ENCODE measurements around the gene GAK.
"Not testable (repeated sequence)": the region's sequence is repeated elsewhere in the genome, so short reads cannot be mapped to it uniquely, and the experiment has no call there.

The GAK gene

GRCh38 chr4:952881-953573 is 20.9 kb upstream of the GAK start:
- DNase-seq = no peak

GRCh38 chr4:951594-952468 is 19.7 kb upstream of the GAK start:
- no peak for DNase-seq

GRCh38 chr4:951186-951585 is 19.1 kb upstream of the GAK start:
- DNase-seq = no peak

- no peak for DNase-seq
Measured at GRCh38 chr4:950136-951020, 18.3 kb upstream of the GAK start.

GRCh38 chr4:949656-950055 is 17.5 kb upstream of the GAK start:
- no peak for DNase-seq

- no peak for DNase-seq
Measured at GRCh38 chr4:948936-949300, 16.8 kb upstream of the GAK start.

GRCh38 chr4:948101-948935 is 16.2 kb upstream of the GAK start:
- DNase-seq = no peak

GRCh38 chr4:947491-947971 is 15.4 kb upstream of the GAK start:
- no peak for DNase-seq

- no peak for DNase-seq
Measured at GRCh38 chr4:946517-947471, 14.7 kb upstream of the GAK start.

- no peak for DNase-seq
Measured at GRCh38 chr4:946103-946450, 14.0 kb upstream of the GAK start.

GRCh38 chr4:945274-946102 is 13.4 kb upstream of the GAK start:
- DNase-seq = no peak

- DNase-seq = not testable (repeated sequence)
Measured at GRCh38 chr4:939508-939907, 7.4 kb upstream of the GAK start.

GRCh38 chr4:932713-933070 is 576 bp upstream of the GAK start:
- DNase-seq = no peak

GRCh38 chr4:931194-931959 is 739 bp downstream of the GAK start:
- no peak for DNase-seq

- DNase-seq = no peak
Measured at GRCh38 chr4:930827-931193, 1.3 kb downstream of the GAK start.

GRCh38 chr4:930028-930551 is 2.0 kb downstream of the GAK start:
- DNase-seq = no peak

GRCh38 chr4:929096-929765 is 2.9 kb downstream of the GAK start:
- no peak for DNase-seq

- DNase-seq = not testable (repeated sequence)
Measured at GRCh38 chr4:927566-927965, 4.5 kb downstream of the GAK start.

GRCh38 chr4:926538-926937 is 5.6 kb downstream of the GAK start:
- DNase-seq = no peak

Data from NCI-H2171 (cell line).